Measurements from ENCODE around the gene ZNF331. TPM values are rescaled to one million over a fixed set of nuclear protein-coding genes. Genes with fewer than 3 reads are reported as not detected.
"Not testable (repeated sequence)": the region's sequence is repeated elsewhere in the genome, so short reads cannot be mapped to it uniquely, and the experiment has no call there.

ZNF331 gene
- total RNA-seq (24.7 TPM), polyA plus RNA-seq (19.1 TPM)

DNA sequence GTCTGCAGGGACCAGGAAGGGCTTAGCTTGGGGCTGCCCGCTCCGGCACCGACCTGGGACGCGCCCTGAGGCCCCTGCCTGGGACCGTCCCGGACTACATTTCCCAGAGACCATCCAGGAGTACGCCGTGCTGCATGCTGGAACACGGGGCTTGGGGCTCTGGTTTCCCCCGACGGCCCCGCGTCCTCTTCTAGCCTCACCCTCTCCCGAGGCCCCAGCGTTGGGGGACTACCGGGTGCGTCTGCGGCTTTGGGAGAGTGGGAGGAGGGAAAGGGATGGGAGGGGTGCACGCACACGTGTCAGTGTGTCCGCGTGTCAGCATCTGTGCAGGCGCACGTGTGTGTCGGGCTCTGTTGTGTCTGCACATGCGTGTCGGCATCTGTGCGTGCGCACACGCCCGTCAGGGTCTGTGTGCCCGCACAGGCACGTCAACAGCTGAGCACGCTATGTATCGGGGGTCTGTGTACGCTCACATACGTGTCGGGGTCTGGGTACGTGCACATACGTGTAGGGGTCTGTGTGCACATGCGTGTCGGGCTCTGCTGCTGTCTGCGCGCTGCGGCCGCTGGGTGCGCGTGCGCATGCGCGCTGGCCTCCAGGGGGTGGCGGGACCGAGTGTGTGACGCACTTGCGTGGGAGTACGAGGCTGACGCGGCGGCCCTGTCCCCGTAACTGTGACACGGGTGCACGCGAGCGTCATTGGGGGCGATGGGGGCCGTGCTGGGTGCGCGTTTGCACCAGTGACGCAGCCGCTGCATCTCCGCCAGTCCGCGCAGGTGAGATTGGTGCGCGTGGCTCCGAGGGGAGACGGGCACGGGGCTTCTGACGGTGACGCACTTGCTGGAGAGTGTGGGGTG lies at the start of gene ZNF331:
ZNF331 (plus strand) TSS at position 625 of the 857 bp plus-strand sequence. CDS start 31,232 bp downstream, outside the sequence.
- peak within 1 kb of the TSS; percentile 33 for H3K27ac ChIP-seq (ENCODE audit: low read depth)
- no peak for DNase-seq (ENCODE audit: extremely low spot score)
- H3K36me3 ChIP-seq (ENCODE audit: insufficient read depth), result no peaks in the 10 kb centered on the region
- 55% methylated on average over 81 of the region's 81 CpGs for WGBS
- no peaks in the 10 kb centered on the region for H3K4me1 ChIP-seq (ENCODE audit: insufficient read depth)
- peak within 1 kb of the TSS; percentile 47 for H3K4me3 ChIP-seq (ENCODE audit: low read depth, low read length)

DNA sequence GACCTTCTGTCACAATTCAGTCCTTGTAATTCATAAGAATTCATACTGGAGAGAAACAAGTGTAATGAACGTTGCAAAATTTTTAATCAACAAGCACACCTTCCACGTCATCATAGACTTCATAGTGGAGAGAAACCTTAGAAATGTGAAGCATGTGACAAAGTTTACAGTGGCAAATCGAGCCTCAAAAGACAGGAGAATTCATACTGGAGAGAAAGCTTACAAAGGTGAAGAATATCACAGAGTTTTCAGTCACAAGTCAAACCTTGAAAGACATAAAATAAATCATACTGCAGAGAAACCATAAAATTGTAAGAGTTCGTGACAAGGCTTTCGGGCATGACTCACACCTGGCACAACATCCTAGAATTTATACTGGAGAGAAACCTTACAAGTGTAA lies 45.8 kb upstream of the ZNF331 start:
- Histone ChIP-seq H3K4me1 (ENCODE audit: insufficient read depth) (no peaks in the 10 kb centered on the region), H3K36me3 (ENCODE audit: insufficient read depth) (peaks cover 5% of the 10 kb centered on the region), H3K27ac (ENCODE audit: low read depth) (no peak overlapping the region), H3K4me3 (ENCODE audit: low read depth, low read length) (no peak overlapping the region)
- WGBS, result 96% methylated on average over 5 of the region's 5 CpGs
- no peak for DNase-seq (ENCODE audit: extremely low spot score)

DNA sequence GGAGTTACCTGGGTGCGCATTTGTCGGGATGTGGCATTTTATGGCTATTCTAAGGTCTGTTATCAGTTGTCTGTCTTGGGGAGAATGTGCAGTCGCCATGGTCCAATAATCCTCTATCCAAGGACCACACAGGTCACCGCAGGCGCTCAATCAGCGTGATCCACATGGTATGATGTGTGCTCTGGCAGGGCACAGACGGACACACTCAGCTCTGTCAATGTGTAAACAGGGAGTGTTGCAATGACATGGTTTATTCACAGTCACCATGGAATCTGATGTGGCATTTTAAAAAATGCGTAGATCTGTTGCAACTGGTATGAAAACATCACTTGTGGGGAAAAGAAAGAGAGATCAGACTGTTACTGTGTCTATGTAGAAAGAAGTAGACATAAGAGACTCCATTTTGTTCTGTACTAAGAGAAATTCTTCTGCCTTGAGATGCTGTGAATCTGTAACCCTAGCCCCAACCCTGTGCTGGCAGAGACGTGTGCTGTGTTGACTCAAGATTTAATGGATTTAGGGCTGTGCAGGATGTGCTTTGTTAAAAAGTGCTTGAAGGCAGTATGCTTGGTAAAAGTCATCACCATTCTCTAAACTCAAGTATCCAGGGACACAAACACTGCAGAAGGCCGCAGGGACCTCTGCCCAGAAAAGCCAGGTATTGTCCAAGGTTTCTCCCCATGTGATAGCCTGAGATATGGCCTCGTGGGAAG lies 40.5 kb upstream of the ZNF331 start:
- H3K27ac ChIP-seq (ENCODE audit: low read depth); H3K4me1 ChIP-seq (ENCODE audit: insufficient read depth); H3K4me3 ChIP-seq (ENCODE audit: low read depth, low read length); H3K36me3 ChIP-seq (ENCODE audit: insufficient read depth); DNase-seq (ENCODE audit: extremely low spot score): not testable (repeated sequence)
- WGBS, result 28% methylated on average over 11 of the region's 11 CpGs

DNA sequence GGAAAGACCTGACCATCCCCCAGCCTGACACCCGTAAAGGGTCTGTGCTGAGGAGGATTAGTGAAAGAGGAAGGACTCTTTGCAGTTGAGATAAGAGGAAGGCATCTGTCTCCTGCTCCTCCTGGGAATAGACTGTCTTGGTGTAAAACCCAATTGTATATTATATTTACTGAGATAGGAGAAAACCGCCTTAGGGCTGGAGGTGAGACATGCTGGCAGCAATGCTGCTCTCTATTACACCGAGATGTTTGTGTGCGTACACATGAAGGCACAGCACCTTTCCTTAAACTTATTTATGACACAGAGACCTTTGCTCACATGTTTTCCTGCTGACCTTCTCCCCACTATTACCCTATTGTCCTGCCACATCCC lies 39.9 kb upstream of the ZNF331 start:
- H3K4me3 ChIP-seq (ENCODE audit: low read depth, low read length); H3K4me1 ChIP-seq (ENCODE audit: insufficient read depth); H3K27ac ChIP-seq (ENCODE audit: low read depth); DNase-seq (ENCODE audit: extremely low spot score); H3K36me3 ChIP-seq (ENCODE audit: insufficient read depth): not testable (repeated sequence)
- WGBS, result 39% methylated on average over 4 of the region's 4 CpGs

DNA sequence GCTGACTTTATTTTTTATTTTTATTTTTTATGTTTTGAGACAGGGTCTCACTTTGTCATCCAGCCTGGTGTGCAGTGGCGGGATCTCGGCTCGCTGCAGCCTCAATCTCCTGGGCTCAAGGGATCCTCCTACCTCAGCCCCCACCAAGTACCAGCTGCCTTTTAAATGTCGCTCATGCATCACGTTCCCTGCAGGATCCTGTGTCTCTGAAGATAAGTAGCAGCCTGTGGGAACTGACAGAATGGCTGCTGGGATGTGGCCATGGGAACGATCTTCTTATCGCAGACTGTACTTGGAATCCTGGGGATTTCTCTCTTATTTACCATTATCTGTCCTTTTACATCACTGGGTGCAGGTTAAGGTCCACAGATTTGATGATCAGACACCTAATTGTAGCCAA lies 34.8 kb upstream of the ZNF331 start:
- H3K36me3 ChIP-seq (ENCODE audit: insufficient read depth); H3K4me3 ChIP-seq (ENCODE audit: low read depth, low read length); DNase-seq (ENCODE audit: extremely low spot score); H3K4me1 ChIP-seq (ENCODE audit: insufficient read depth): not testable (repeated sequence)
- H3K27ac ChIP-seq (ENCODE audit: low read depth), result peak overlapping the region; percentile 46
- WGBS, result 23% methylated on average over 7 of the region's 7 CpGs

DNA sequence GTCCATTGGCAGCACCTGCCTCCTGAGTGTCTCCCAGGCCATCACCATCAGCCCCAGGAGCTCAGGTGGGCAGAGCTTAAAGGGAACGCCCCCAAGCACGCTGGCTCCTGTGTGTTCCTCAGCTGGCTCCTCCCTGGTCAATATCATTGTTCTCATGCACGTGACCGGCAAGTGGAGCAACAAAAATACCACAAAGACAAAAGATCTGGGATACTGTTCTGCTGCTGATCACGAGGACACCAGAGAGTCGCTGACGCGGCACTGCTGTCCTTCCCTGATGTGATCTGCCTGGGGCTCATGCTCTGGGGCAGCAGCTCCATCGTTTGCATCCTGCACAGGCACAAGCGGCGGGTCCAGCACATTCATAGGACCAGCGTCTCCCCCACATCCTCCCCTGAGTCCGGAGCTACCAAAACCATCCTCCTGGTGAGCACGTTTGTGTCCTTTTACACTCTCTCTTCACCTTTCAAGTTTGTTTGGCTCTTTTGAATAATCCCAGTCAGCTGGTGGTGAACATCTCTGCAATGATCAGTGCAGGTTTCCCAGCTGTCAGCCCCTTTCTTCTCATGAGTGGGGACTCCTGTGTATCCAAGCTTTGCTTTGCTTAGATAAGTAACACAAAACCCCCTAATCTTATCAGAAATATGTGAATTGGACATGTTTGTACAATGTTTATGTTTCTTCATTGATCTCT lies 34.1 kb upstream of the ZNF331 start:
- H3K4me1 ChIP-seq (ENCODE audit: insufficient read depth); H3K27ac ChIP-seq (ENCODE audit: low read depth); H3K36me3 ChIP-seq (ENCODE audit: insufficient read depth); DNase-seq (ENCODE audit: extremely low spot score); H3K4me3 ChIP-seq (ENCODE audit: low read depth, low read length): not testable (repeated sequence)
- 8% methylated on average over 12 of the region's 14 CpGs for WGBS

DNA sequence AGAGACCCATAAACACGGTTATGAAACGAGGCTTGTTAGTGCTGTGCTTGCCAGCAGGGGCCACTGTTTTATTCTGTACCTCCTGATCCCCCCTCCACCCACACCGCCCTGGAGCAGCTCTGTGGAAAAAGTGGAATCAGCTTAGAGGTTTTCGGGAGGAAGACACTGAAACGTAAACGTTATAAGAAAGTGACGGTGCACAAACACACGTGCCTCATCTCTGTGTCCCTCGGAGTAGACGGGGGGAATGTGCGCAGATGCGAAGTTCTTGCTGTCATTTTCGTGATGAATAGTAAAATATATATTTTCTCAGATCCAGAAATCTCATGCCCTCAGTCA lies 33.6 kb upstream of the ZNF331 start:
- H3K27ac ChIP-seq (ENCODE audit: low read depth); H3K36me3 ChIP-seq (ENCODE audit: insufficient read depth); H3K4me3 ChIP-seq (ENCODE audit: low read depth, low read length); H3K4me1 ChIP-seq (ENCODE audit: insufficient read depth); DNase-seq (ENCODE audit: extremely low spot score): not testable (repeated sequence)
- 6% methylated on average over 13 of the region's 13 CpGs for WGBS

DNA sequence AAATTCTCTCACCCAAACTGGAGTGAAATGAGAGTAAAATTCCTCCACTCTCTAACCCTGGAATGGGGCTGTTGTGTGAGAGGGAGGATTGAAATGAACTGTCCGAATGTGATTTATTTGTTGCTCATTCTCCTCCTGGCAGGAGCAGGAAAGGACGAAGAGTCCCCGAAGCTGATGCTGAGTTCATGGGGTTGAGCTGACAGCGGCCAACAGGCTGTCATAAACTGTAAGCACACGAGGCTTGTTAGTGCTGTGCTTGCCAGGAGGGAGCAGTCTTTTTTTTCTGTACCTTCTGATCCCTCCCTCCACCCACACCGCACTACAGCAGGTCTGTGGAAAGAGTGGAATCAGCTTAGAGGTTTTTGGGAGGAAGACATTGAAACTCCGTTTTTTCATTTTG lies 33.1 kb upstream of the ZNF331 start:
- no peaks in the 10 kb centered on the region for H3K4me1 ChIP-seq (ENCODE audit: insufficient read depth)
- DNase-seq (ENCODE audit: extremely low spot score), result no peak
- no peaks in the 10 kb centered on the region for H3K36me3 ChIP-seq (ENCODE audit: insufficient read depth)
- no peak overlapping the region for H3K27ac ChIP-seq (ENCODE audit: low read depth)
- WGBS, result 12% methylated on average over 7 of the region's 7 CpGs
- H3K4me3 ChIP-seq (ENCODE audit: low read depth, low read length), result no peak overlapping the region

DNA sequence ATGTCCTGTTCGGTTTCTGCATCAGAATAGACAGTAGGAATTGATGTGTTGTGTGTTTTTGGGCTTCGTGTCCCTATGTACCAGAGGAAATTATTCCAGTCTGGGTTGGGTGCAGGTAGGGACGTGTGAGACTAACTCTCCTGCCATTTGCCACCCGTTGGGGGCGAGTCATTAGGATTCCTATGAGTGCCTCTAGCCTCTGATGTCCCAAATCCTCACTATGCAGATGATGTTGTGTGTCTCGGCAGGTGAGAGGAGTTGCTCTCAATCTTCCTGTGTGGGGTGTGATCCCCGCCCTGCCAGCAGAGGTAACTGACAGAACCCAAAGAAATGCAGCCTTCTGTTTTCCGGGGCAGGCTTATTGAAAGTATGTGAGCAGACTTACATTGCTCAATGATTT lies 31.2 kb upstream of the ZNF331 start:
- 78% methylated on average over 8 of the region's 8 CpGs for WGBS
- Histone ChIP-seq H3K27ac (ENCODE audit: low read depth) (no peak overlapping the region), H3K36me3 (ENCODE audit: insufficient read depth) (no peaks in the 10 kb centered on the region), H3K4me3 (ENCODE audit: low read depth, low read length) (no peak overlapping the region), H3K4me1 (ENCODE audit: insufficient read depth) (no peaks in the 10 kb centered on the region)
- no peak for DNase-seq (ENCODE audit: extremely low spot score)

DNA sequence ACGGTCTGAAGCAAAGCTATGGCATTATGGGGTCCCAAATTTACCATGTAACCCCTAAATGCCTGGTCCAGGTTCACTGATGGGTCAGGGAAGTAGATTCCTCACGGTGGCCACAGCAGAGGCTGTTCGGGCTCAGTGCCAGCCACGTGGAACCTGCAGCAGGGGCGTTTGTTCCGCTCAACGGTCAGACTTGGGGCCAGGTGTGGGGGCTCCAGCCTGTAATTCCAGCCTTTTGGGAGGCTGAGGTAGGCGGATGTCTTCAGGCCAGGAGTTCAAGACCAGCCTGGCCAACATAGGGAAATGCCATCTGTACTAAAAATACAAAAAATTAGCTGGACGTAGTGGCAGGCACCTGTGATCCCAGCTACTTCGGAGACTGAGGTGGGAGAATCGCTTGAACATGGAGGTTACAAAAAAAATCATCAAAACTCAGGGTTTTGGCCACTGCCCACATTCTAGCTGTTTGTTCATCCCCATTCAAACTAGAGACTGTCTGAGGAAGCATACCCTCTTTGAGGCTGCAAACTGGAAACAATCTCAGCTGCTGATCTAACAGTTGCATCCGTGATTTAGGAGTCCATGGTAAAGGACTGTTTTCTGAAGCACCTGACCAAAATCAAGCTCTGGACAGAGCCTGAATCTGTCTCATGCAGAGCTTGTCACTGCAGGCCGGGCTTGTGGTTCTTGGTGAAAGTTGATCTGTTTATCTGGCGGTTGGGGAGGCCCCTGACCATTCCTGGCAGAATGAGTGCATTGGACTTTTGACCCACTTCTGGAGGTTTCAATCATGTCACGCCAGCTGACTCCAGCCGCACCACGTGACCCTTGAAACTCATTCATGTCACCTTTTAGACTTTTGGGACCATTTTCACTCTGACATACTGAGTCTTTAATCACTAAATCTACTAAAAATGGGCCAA lies 30.2 kb upstream of the ZNF331 start:
- H3K36me3 ChIP-seq (ENCODE audit: insufficient read depth), result no peaks in the 10 kb centered on the region

DNA sequence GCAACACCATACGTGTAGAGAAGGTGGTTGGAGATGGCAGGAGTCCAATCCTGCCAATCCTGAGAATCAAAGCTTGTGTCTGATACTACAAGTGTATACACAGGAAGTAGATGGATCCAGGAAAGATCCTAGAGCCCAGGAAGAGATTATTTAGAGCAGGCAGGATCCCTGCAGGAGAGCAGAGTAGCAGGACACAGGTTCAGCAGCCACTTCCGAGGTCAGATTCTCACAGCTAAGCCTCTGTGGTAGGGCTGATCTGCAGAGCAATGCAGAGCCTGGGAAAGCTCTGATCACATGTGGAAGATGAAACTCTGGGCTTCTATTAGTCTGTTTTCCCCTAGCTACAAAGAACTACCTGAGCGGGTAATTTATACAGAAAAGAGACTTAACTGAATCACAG lies 28.5 kb upstream of the ZNF331 start:
- no peak for DNase-seq (ENCODE audit: extremely low spot score)
- Histone ChIP-seq H3K36me3 (ENCODE audit: insufficient read depth) (no peaks in the 10 kb centered on the region), H3K27ac (ENCODE audit: low read depth) (no peak overlapping the region), H3K4me1 (ENCODE audit: insufficient read depth) (no peaks in the 10 kb centered on the region), H3K4me3 (ENCODE audit: low read depth, low read length) (no peak overlapping the region)
- 50% methylated on average over 3 of the region's 3 CpGs for WGBS

More for the DNA sequence above, 30.2 kb upstream of the ZNF331 start:
- 72% methylated on average over 17 of the region's 17 CpGs for WGBS
- Histone ChIP-seq H3K4me3 (ENCODE audit: low read depth, low read length) (no peak overlapping the region), H3K27ac (ENCODE audit: low read depth) (no peak overlapping the region), H3K4me1 (ENCODE audit: insufficient read depth) (no peaks in the 10 kb centered on the region)
- DNase-seq (ENCODE audit: extremely low spot score), result no peak

DNA sequence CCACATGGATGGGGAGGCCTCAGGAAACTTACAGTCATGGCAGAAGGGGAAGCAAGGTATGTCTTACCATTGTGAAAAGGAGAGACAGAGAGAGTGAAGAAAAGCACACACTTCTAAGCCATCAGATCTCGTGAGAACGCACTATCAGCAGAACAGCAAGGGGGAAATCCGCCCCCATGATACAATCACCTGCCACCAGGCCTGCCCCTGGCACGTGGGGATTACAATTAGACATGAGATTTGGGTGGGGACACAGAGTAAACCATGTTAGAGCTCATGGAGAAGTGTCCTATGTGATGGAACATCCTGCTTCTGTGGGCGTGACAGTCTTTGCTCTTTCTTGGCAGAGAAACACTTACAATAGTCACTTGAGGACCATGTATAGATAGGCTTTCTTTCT lies 28.1 kb upstream of the ZNF331 start:
- H3K4me3 ChIP-seq (ENCODE audit: low read depth, low read length), result no peak overlapping the region
- 65% methylated on average over 5 of the region's 5 CpGs for WGBS
- H3K27ac ChIP-seq (ENCODE audit: low read depth), result no peak overlapping the region
- no peaks in the 10 kb centered on the region for H3K36me3 ChIP-seq (ENCODE audit: insufficient read depth)
- no peak for DNase-seq (ENCODE audit: extremely low spot score)
- no peaks in the 10 kb centered on the region for H3K4me1 ChIP-seq (ENCODE audit: insufficient read depth)

DNA sequence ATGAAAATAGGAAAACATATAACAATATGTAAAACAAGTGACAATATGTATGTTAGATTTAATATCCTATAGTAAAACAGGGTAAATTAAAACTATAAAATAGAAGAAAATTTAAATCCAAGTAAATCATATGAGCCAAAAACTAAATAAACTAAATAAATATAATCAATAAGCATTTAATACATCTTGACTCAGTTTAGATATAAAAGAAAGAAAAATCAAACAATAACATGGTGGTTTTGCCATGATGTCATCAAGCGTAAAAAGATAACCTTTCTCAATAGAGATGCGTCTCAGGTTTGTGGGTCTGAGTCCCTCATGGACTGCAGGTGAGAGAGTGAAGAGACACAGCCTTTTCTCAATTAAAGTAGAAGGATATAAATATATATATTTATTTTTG lies 26.6 kb upstream of the ZNF331 start:
- Histone ChIP-seq H3K4me3 (ENCODE audit: low read depth, low read length) (no peak overlapping the region), H3K4me1 (ENCODE audit: insufficient read depth) (no peaks in the 10 kb centered on the region), H3K36me3 (ENCODE audit: insufficient read depth) (no peaks in the 10 kb centered on the region), H3K27ac (ENCODE audit: low read depth) (no peak overlapping the region)
- WGBS, result 96% methylated on average over 2 of the region's 2 CpGs
- DNase-seq (ENCODE audit: extremely low spot score), result no peak
